GM18873 (cell line): ENCODE measurements around the gene PLSCR2.
"Not testable (repeated sequence)": the region's sequence is repeated elsewhere in the genome, so short reads cannot be mapped to it uniquely, and the experiment has no call there.

ENCODE experiments used
- ATAC-seq: cut with Tn5 transposase; IDR thresholded peaks from one replicate; pipeline ENCODE4 v1.9.1; 2021; ENCODE audit warnings: mild to moderate bottlenecking, moderate library complexity, moderate number of reproducible peaks; ENCODE audit not compliant: unreplicated experiment, low FRiP score

PLSCR2 gene, protein sequence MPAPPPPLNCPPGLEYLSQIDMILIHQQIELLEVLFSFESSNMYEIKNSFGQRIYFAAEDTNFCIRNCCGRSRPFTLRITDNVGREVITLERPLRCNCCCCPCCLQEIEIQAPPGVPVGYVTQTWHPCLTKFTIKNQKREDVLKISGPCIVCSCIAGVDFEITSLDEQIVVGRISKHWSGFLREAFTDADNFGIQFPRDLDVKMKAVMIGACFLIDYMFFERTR

GRCh38 chr3:146469150-146470017 lies at the start of gene PLSCR2:
PLSCR2 (minus strand) TSS chr3:146469561; CDS start chr3:146459904, 9,657 bp downstream.
- peak; percentile 95 for ATAC-seq

- ATAC-seq = no peak
Measured at GRCh38 chr3:146517684-146518435, 48.5 kb upstream of the PLSCR2 start.

DNA sequence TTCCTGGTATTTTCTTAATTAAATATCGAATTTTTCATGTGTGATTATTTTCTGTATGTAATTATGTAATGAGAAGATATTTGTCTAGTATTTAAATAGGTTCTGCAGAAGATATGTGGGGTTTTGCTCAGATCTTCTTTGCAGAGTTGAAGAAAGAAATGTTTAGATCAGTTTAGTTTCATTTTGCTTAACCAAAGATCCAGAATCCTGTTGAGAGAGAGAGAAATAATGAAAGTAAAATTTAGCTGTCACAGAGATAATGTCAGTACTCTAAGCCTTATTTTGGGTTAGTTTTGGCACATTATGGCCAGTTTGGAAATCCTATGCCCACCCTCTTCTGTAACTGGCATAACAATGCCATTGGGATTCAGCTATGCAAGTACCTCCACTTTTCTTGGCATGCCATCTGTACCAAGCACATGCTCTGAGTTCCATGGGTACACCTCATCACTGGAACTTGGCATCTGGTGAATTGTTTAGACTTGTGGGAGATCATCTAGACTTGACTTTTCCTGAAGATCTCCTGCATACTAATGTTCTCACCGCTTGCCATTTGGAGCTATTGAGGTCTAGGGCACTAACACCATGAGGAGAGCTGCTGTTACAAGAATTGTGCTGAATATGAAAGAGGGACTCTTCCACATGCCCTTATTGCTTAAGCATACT lies 44.2 kb upstream of the PLSCR2 start:
- ATAC-seq = no peak

DNA sequence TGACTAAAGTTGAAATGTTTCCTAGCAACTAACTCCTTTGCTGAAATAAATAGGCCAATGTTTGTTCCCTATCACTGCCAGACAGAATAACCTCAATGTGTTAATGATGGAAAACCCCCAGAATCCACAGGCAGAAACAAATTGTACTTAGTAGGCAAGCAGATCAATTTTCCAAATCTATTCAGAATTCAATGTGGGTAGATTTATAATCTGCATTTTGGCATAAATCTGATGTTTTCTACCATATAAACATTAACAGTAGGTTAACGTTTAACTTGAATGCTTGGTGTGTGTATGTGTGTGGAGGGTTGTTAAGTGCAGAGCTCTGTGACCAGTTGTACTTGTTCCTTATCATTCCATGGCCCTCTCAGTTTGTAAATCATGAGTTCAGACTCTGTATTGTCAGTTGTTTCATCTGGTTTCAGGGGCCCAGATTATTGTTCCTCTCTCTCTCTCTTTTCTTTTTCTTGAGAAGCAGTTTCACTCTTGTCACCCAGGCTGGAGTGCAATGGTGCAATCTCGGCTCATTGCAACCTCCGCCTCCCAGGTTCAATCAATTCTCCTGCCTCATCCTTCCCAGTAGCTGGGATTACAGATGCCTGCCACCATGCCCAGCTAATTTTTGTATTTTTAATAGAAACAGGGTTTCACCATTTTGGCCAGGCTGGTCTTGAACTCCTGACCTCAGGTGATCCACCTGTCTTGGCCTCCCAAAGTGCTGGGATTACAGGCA lies 42.2 kb upstream of the PLSCR2 start:
- no peak for ATAC-seq

- ATAC-seq = no peak
Measured at GRCh38 chr3:146507331-146508120, 38.2 kb upstream of the PLSCR2 start.

GRCh38 chr3:146505516-146505915 lies 36.2 kb upstream of the PLSCR2 start:
- ATAC-seq = no peak

GRCh38 chr3:146504498-146505197 lies 35.3 kb upstream of the PLSCR2 start:
- ATAC-seq = no peak

- ATAC-seq = peak; percentile 97
Measured at GRCh38 chr3:146503461-146504202, 34.3 kb upstream of the PLSCR2 start.

GRCh38 chr3:146502887-146503460 lies 33.6 kb upstream of the PLSCR2 start:
- no peak for ATAC-seq

DNA sequence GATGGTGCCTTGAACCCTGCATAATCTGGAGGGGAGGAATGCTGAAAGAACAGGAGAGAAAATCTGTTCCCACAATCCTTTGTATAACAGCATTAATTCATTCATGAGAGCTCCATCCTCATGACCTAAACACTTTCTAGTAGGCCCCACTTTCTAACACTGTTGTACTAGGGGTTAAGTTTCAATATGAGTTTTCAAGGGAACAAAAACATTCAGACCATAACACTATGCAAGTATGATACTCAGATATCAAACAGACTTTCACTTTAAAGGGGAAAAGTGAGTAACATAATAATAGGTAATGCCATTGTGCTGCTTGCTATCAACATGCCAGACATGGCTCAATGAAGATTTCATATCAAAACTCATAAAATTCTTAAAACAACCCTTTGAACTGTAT lies 32.4 kb upstream of the PLSCR2 start:
- no peak for ATAC-seq

DNA sequence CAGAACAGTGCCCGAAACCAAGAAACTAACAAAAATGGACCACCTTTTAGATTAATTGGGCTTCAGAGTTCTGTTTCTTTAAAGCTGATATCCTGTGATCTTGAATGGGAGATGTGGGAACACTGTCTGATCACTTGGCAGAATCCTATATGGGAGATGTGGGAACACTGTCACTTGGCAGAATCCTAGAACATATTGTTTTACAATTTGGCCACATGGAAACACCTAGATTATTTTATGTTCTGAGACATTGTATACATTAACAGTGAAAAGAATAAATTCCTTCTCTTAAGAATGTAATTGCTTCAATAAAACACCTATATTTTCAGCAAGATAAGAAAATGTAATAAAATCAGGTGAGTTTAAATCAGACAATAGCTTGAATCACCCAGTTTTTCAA lies 30.3 kb upstream of the PLSCR2 start:
- no peak for ATAC-seq

- ATAC-seq = no peak
Measured at GRCh38 chr3:146498002-146498736, 28.8 kb upstream of the PLSCR2 start.

GRCh38 chr3:146497145-146497843 lies 27.9 kb upstream of the PLSCR2 start:
- ATAC-seq = not testable (repeated sequence)

GRCh38 chr3:146496726-146497125 lies 27.4 kb upstream of the PLSCR2 start:
- no peak for ATAC-seq

DNA sequence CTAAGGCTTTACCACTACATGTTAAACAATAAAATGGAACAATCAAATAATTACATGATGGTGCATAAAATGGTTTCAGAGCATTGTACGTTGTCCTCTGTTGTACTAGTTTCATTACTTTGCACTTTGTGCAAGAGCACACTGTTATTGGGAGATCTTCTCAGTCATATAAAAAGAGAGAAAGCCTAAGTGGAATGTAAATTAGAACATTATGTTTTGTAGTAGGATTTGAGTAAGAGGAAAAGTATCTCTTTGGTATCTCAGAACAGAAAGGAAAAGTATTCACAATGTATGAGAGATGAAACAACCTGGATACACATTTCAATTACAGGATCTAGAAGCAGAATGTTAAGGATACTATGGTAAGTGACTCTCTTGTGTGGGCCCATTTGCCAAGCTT lies 26.9 kb upstream of the PLSCR2 start:
- no peak for ATAC-seq

GRCh38 chr3:146493761-146494160 lies 24.4 kb upstream of the PLSCR2 start:
- no peak for ATAC-seq
